ENCODE data around the gene KDM4D. TPM values are rescaled to one million over a fixed set of nuclear protein-coding genes. Genes with fewer than 3 reads are reported as not detected.

KDM4D gene
- total and polyA plus RNA-seq, 2 experiments from 2014 or later, result 0.65 to 0.94 TPM

GRCh38 chr11:94956963-94957362 is 16.5 kb upstream of the KDM4D start:
- Mint-ChIP-seq H3K27me3 (ENCODE audit: insufficient read depth, low read depth, poor library complexity) (no peaks in the 10 kb centered on the region), H3K36me3 (ENCODE audit: low read depth) (no peaks in the 10 kb centered on the region), H3K27ac (no peak overlapping the region), H3K4me3 (no peak overlapping the region), H3K4me1 (no peaks in the 10 kb centered on the region), H3K9me3 (no peaks in the 10 kb centered on the region)
- H3K9me2 ChIP-seq (ENCODE audit: insufficient read depth), result no peaks in the 10 kb centered on the region
- no peaks in the 10 kb centered on the region for H3K4me1 ChIP-seq (ENCODE audit: insufficient read depth)
- peaks cover 4% of the 10 kb centered on the region; the same call in 1 of the 2 replicates for H3K36me3 ChIP-seq (ENCODE audit: insufficient read depth)
- H3K27me3 ChIP-seq (ENCODE audit: insufficient read depth), result no peaks in the 10 kb centered on the region
- TF ChIP-seq ZNF114 (CRISPR knock-in tag; IDR thresholded peaks at IDR 0.05) (no peak), EZH2 (IDR thresholded peaks at IDR 0.05; ENCODE audit: low read depth, unreplicated experiment) (no peak), ETS1 (IDR thresholded peaks at IDR 0.05) (no peak), ZNF331 (CRISPR knock-in tag; IDR thresholded peaks at IDR 0.05; ENCODE audit: low read depth) (no peak), JUNB (IDR thresholded peaks at IDR 0.05; ENCODE audit: unreplicated experiment) (no peak), STAT1 (IDR thresholded peaks at IDR 0.05; ENCODE audit: unreplicated experiment) (no peak), REST (IDR thresholded peaks at IDR 0.05; ENCODE audit: unreplicated experiment) (no peak)
- DNase-seq (ENCODE audit: low spot score), result no peak
- H3K27ac ChIP-seq (ENCODE audit: low read depth), result no peak overlapping the region
- peaks cover 2% of the 10 kb centered on the region; the same call in 1 of the 2 replicates for H4K20me1 ChIP-seq (replicated peaks; ENCODE audit: insufficient read depth)
- no peak for ATAC-seq
- no peak overlapping the region for H2AFZ ChIP-seq
- no peak overlapping the region for H3K4me2 ChIP-seq
- no peaks in the 10 kb centered on the region for H3F3A ChIP-seq (replicated peaks; ENCODE audit: low read depth)
- H3K79me2 ChIP-seq (replicated peaks; ENCODE audit: insufficient read depth), result no peaks in the 10 kb centered on the region
- no peak overlapping the region for H3K4me3 ChIP-seq

- no peaks in the 10 kb centered on the region for H3K27me3 Mint-ChIP-seq (ENCODE audit: insufficient read depth, low read depth, poor library complexity)
- Histone ChIP-seq H3K9me2 (ENCODE audit: insufficient read depth) (no peaks in the 10 kb centered on the region), H3K4me2 (no peak overlapping the region), H3K79me2 (replicated peaks; ENCODE audit: insufficient read depth) (no peaks in the 10 kb centered on the region), H3K27ac (ENCODE audit: low read depth) (no peak overlapping the region), H3K4me1 (ENCODE audit: insufficient read depth) (no peaks in the 10 kb centered on the region), H3K36me3 (ENCODE audit: insufficient read depth) (peaks cover 15% of the 10 kb centered on the region; the same call in 1 of the 2 replicates), H3K4me3 (no peak overlapping the region), H3F3A (replicated peaks; ENCODE audit: low read depth) (no peaks in the 10 kb centered on the region), H3K27me3 (ENCODE audit: insufficient read depth) (no peaks in the 10 kb centered on the region), H2AFZ (no peak overlapping the region), H4K20me1 (replicated peaks; ENCODE audit: insufficient read depth) (peaks cover 2% of the 10 kb centered on the region; the same call in 1 of the 2 replicates)
- no peak for ATAC-seq
- H3K27ac Mint-ChIP-seq, result no peak overlapping the region
- no peak overlapping the region for H3K4me3 Mint-ChIP-seq
- no peaks in the 10 kb centered on the region for H3K4me1 Mint-ChIP-seq
- DNase-seq (ENCODE audit: low spot score), result no peak
- TF ChIP-seq STAT1 (IDR thresholded peaks at IDR 0.05; ENCODE audit: unreplicated experiment) (no peak), ETS1 (IDR thresholded peaks at IDR 0.05) (no peak), EZH2phosphoT487 (IDR thresholded peaks at IDR 0.05; ENCODE audit: unreplicated experiment) (no peak), ZNF331 (CRISPR knock-in tag; IDR thresholded peaks at IDR 0.05; ENCODE audit: low read depth) (no peak), POLR2AphosphoS5 (IDR thresholded peaks at IDR 0.05; ENCODE audit: low read depth) (no peak), CTCF (conservative IDR thresholded peaks at IDR 0.05; ENCODE audit: low read depth in 2 of 2) (no peak), EZH2 (IDR thresholded peaks at IDR 0.05; ENCODE audit: low read depth, unreplicated experiment) (no peak)
- no peaks in the 10 kb centered on the region for H3K9me3 Mint-ChIP-seq
- peaks cover 8% of the 10 kb centered on the region for H3K36me3 Mint-ChIP-seq (ENCODE audit: low read depth)
Observed at GRCh38 chr11:94958121-94958696, 15.3 kb upstream of the KDM4D start.

Measured in GM23338 (cell line).